Caco-2 (cell line): ENCODE results near the gene NPAS3. TPM values are rescaled to one million over a fixed set of nuclear protein-coding genes. Genes with fewer than 3 reads are reported as not detected.

ENCODE experiments used
- BruUV-seq: library from RNA; stranded (reverse); fragments of 400-500 nt; replicated peaks from 2 replicates; lab custom pipeline; 2021; lab: Mats Ljungman, UMichigan
- CTCF ChIA-PET: fragments of 300-600 bp; sonication (Branson Sonifier 250); formaldehyde crosslinking; loops from one replicate; lab custom pipeline; 2022; ENCODE audit warnings: antibody characterized with exemption; lab: Charles Lee
- POLR2A ChIA-PET: fragments of 300-600 bp; sonication (Branson Sonifier 250); formaldehyde crosslinking; loops from one replicate; lab custom pipeline; 2022; ENCODE audit warnings: antibody characterized with exemption; lab: Charles Lee
- DNase-seq, 2 experiments: peaks; one replicate each; pipeline versions ENCODE4 v3.0.0 to v3.0.0-alpha.2; 2020 to 2022
- H3K27me3 ChIP-seq: replicated peaks from 2 replicates; pipeline ENCODE4 v1.6.0; 2011; ENCODE audit warnings: low read length; ENCODE audit not compliant: control insufficient read depth, insufficient read depth
- H3K36me3 ChIP-seq: 2 replicates; pipeline ENCODE4 v1.5.1; 2011; ENCODE audit warnings: low read length; ENCODE audit not compliant: control insufficient read depth, insufficient read depth
- H3K4me1 ChIP-seq: fragments of 250-450 bp; sonication (Bioruptor Pico); 2 replicates; pipeline ENCODE4 v1.5.1; 2020; ENCODE audit warnings: mild to moderate bottlenecking
- H3K4me3 ChIP-seq: 2 replicates; pipeline ENCODE4 v1.5.1; 2011; ENCODE audit warnings: low read depth, mild to moderate bottlenecking, control low read depth, low read length
- H3K9me3 ChIP-seq: fragments of 250-450 bp; sonication (Bioruptor Pico); 2 replicates; pipeline ENCODE4 v1.5.1; 2020; ENCODE audit warnings: mild to moderate bottlenecking, moderate library complexity
- H3K27ac Mint-ChIP-seq: one replicate; pipeline ENCODE4 v1.8.0; 2022; ENCODE audit warnings: mixed read lengths; ENCODE audit not compliant: unreplicated experiment
- H3K27me3 Mint-ChIP-seq: one replicate; pipeline ENCODE4 v1.8.0; 2022; ENCODE audit warnings: mixed read lengths; ENCODE audit not compliant: insufficient read depth, unreplicated experiment
- H3K36me3 Mint-ChIP-seq: one replicate; pipeline ENCODE4 v1.8.0; 2022; ENCODE audit warnings: mild to moderate bottlenecking, mixed read lengths; ENCODE audit not compliant: insufficient read depth, unreplicated experiment
- H3K4me1 Mint-ChIP-seq: one replicate; pipeline ENCODE4 v1.8.0; 2022; ENCODE audit warnings: low read depth, mixed read lengths; ENCODE audit not compliant: unreplicated experiment
- H3K4me3 Mint-ChIP-seq: one replicate; pipeline ENCODE4 v1.8.0; 2022; ENCODE audit warnings: mild to moderate bottlenecking, moderate library complexity, mixed read lengths; ENCODE audit not compliant: unreplicated experiment
- H3K9me3 Mint-ChIP-seq: one replicate; pipeline ENCODE4 v1.8.0; 2022; ENCODE audit warnings: mixed read lengths; ENCODE audit not compliant: unreplicated experiment
- intact Hi-C: fragments of 100-400 bp; cut with micrococcal nuclease; formaldehyde crosslinking; loops from one replicate; pipeline ENCODE4 v1.10.0; 2022; ENCODE audit not compliant: unreplicated experiment
- total RNA-seq: library from RNA; stranded (reverse); gene quantifications from 2 replicates; pipeline ENCODE4 v1.2.3, GENCODE V29; 2022
- TF ChIP-seq, protein P1 (sequence below), 2 experiments: fragments of 200-600 bp in 1 of 2; IDR thresholded peaks; 1 replicate in 1 of 2; 2 replicates in 1 of 2; pipeline versions ENCODE4 v1.5.1 to v1.8.0; 2011 to 2022; ENCODE audit warnings: antibody characterized with exemption in 1 of 2, control low read depth in 1 of 2, inconsistent platforms in 1 of 2, low read depth in 1 of 2, low read length in 1 of 2, mild to moderate bottlenecking in 1 of 2, moderate library complexity in 1 of 2; ENCODE audit not compliant: insufficient read depth in 1 of 2, severe bottlenecking in 1 of 2, unreplicated experiment in 1 of 2

The NPAS3 gene
- total RNA-seq, 1 experiment from 2014 or later: not detected

DNA sequence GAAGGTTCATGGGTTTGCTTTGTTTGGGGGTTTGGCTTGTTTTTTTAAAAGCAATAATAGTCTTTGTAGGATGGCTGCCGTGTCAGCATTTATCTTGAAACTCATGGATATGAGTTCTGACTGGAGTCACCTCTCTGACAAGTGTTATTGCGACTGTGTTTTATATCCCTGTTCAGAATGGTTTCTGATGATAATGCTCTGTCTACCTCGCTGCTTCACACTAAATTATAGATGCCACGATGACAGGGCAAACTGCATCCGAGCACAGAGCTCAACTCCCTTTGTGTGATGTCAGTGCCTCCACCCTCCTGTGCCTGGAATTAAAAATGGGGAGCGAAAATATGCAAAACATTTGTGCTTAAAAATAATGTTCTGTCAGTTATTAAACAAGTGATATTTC is 761.4 kb downstream of the NPAS3 start:
- Histone ChIP-seq H3K4me1 (no peaks in the 10 kb centered on the region), H3K9me3 (no peaks in the 10 kb centered on the region), H3K4me3 (no peak overlapping the region), H3K36me3 (no peaks in the 10 kb centered on the region), H3K27me3 (no peaks in the 10 kb centered on the region)
- POLR2A ChIA-PET: no interaction called here
- Mint-ChIP-seq H3K27me3 (no peaks in the 10 kb centered on the region), H3K4me1 (no peaks in the 10 kb centered on the region), H3K27ac (no peak overlapping the region), H3K36me3 (no peaks in the 10 kb centered on the region), H3K4me3 (no peak overlapping the region), H3K9me3 (no peaks in the 10 kb centered on the region)
- no peak for DNase-seq
- TF ChIP-seq, protein P1, sequence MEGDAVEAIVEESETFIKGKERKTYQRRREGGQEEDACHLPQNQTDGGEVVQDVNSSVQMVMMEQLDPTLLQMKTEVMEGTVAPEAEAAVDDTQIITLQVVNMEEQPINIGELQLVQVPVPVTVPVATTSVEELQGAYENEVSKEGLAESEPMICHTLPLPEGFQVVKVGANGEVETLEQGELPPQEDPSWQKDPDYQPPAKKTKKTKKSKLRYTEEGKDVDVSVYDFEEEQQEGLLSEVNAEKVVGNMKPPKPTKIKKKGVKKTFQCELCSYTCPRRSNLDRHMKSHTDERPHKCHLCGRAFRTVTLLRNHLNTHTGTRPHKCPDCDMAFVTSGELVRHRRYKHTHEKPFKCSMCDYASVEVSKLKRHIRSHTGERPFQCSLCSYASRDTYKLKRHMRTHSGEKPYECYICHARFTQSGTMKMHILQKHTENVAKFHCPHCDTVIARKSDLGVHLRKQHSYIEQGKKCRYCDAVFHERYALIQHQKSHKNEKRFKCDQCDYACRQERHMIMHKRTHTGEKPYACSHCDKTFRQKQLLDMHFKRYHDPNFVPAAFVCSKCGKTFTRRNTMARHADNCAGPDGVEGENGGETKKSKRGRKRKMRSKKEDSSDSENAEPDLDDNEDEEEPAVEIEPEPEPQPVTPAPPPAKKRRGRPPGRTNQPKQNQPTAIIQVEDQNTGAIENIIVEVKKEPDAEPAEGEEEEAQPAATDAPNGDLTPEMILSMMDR (IDR thresholded peaks at IDR 0.05; ENCODE audit: insufficient read depth in 1 of 2, low read depth in 1 of 2, low read length in 1 of 2, severe bottlenecking in 1 of 2, unreplicated experiment in 1 of 2): no peak
- intact Hi-C loops: no loop called here
- BruUV-seq: no TSS peak
- CTCF ChIA-PET: no interaction called here

DNA sequence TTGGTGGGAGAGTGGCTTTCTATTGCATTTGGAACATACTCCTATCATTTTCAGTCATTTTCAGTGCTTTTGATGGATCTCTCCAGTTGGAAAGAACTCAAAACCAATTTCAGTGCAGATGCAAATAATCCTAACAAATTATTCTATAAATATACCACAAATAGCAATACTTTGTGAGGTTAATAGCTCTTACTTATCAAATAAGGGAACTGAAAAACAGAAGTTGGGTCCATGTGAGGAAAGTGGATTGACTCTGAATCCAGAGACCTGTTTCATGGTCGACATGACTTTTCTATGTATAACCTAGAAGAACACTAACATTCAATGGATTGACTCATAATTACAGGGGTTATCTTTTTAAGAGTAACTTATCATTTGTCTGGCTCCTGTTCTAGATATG is 763.6 kb downstream of the NPAS3 start:
- Mint-ChIP-seq H3K4me3 (no peak overlapping the region), H3K4me1 (no peaks in the 10 kb centered on the region), H3K27me3 (no peaks in the 10 kb centered on the region), H3K9me3 (no peaks in the 10 kb centered on the region), H3K36me3 (no peaks in the 10 kb centered on the region), H3K27ac (no peak overlapping the region)
- DNase-seq: no peak
- Histone ChIP-seq H3K36me3 (no peaks in the 10 kb centered on the region), H3K27me3 (no peaks in the 10 kb centered on the region), H3K9me3 (no peaks in the 10 kb centered on the region), H3K4me1 (peaks cover 8% of the 10 kb centered on the region; the same call in 1 of the 2 replicates), H3K4me3 (no peak overlapping the region)
- intact Hi-C loops: no loop called here
- TF ChIP-seq, protein P1 (IDR thresholded peaks at IDR 0.05; ENCODE audit: insufficient read depth in 1 of 2, low read depth in 1 of 2, low read length in 1 of 2, severe bottlenecking in 1 of 2, unreplicated experiment in 1 of 2): no peak
- POLR2A ChIA-PET: no interaction called here
- no TSS peak for BruUV-seq
- CTCF ChIA-PET: no interaction called here

DNA sequence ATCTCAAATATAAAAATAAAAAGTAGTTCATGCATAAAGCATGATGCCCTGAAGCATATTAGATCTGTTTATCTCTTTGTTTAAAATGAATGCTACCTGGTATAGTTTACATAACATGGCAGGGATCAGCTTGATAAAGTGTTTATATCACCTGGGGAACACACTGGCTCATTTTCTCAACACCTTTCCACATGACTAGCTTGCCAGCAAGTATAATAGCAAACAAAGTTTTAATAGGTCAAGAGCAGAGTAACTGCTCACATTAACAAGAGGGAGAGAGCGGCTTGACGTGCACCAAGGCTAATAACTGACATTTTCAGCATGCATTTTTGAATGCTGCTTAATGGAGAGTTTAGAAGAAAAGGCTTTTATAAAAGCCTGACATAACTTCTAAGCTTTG is 765.8 kb downstream of the NPAS3 start:
- intact Hi-C loops: no loop called here
- H3K36me3 Mint-ChIP-seq: no peaks in the 10 kb centered on the region
- H3K4me3 Mint-ChIP-seq: no peak overlapping the region
- POLR2A ChIA-PET: no interaction called here
- peaks cover 4% of the 10 kb centered on the region for H3K27me3 Mint-ChIP-seq
- no peaks in the 10 kb centered on the region for H3K9me3 ChIP-seq
- H3K36me3 ChIP-seq: no peaks in the 10 kb centered on the region
- TF ChIP-seq, protein P1 (IDR thresholded peaks at IDR 0.05; ENCODE audit: insufficient read depth in 1 of 2, low read depth in 1 of 2, low read length in 1 of 2, severe bottlenecking in 1 of 2, unreplicated experiment in 1 of 2): no peak
- H3K4me1 Mint-ChIP-seq: no peaks in the 10 kb centered on the region
- DNase-seq: no peak
- H3K9me3 Mint-ChIP-seq: no peaks in the 10 kb centered on the region
- no peaks in the 10 kb centered on the region for H3K27me3 ChIP-seq
- CTCF ChIA-PET: no interaction called here
- H3K4me3 ChIP-seq: no peak overlapping the region
- H3K4me1 ChIP-seq: peaks cover 8% of the 10 kb centered on the region; the same call in 1 of the 2 replicates
- no TSS peak for BruUV-seq
- no peak overlapping the region for H3K27ac Mint-ChIP-seq
